Activated CD4-positive, alpha-beta T cell treated with anti-CD3 and anti-CD28 coated beads for 36 hours (primary cell): Measurements from ENCODE around the gene HTRA2. TPM values are rescaled to one million over a fixed set of nuclear protein-coding genes. Genes with fewer than 3 reads are reported as not detected.

Experiments used
- ATAC-seq: fragments of 200-7000 bp; cut with Tn5 transposase; one replicate; pipeline ENCODE4 v1.10.0; 2021; ENCODE audit warnings: mild to moderate bottlenecking, moderate library complexity
- CTCF ChIA-PET: fragments of 350-600 bp; sonication (Branson Sonifier 250); formaldehyde crosslinking; loops from one replicate; lab custom pipeline; 2021; ENCODE audit warnings: antibody characterized with exemption; lab: Charles Lee
- POLR2A ChIA-PET: fragments of 350-600 bp; sonication (Branson Sonifier 250); formaldehyde crosslinking; loops from one replicate; lab custom pipeline; 2021; ENCODE audit warnings: antibody characterized with exemption, inconsistent platforms; lab: Charles Lee
- DNase-seq: peaks from one replicate; pipeline ENCODE4 v3.0.0-alpha.2; 2020
- H3K27ac Mint-ChIP-seq: one replicate; pipeline ENCODE4 v1.8.0; 2021; ENCODE audit warnings: mixed read lengths
- H3K27me3 Mint-ChIP-seq: one replicate; pipeline ENCODE4 v1.8.0; 2021; ENCODE audit warnings: mixed read lengths
- H3K36me3 Mint-ChIP-seq: one replicate; pipeline ENCODE4 v1.8.0; 2021; ENCODE audit warnings: low read depth, mixed read lengths
- H3K4me1 Mint-ChIP-seq: one replicate; pipeline ENCODE4 v1.8.0; 2021; ENCODE audit warnings: mixed read lengths
- H3K4me3 Mint-ChIP-seq: one replicate; pipeline ENCODE4 v1.8.0; 2021; ENCODE audit warnings: mild to moderate bottlenecking, moderate library complexity, mixed read lengths
- H3K9me3 Mint-ChIP-seq: one replicate; pipeline ENCODE4 v1.8.0; 2021; ENCODE audit warnings: low read depth, mixed read lengths
- intact Hi-C, 2 experiments: fragments of 100-400 bp; cut with DNase I in 1 of 2; cut with micrococcal nuclease in 1 of 2; formaldehyde crosslinking; loops; one replicate each; pipeline versions ENCODE4 v1.14.2 to v1.15.1; 2022 to 2024; cut with DNase I, micrococcal nuclease
- total RNA-seq, 2 experiments: library from RNA; stranded (reverse); gene quantifications; one replicate each; pipeline ENCODE4 v1.2.3, GENCODE V29; 2021

The HTRA2 gene
- total RNA-seq, 2 experiments from 2014 or later, result 43.5 to 47.7 TPM

- peak; percentile 65 for ATAC-seq
- no peak overlapping the region for H3K4me3 Mint-ChIP-seq
- no peaks in the 10 kb centered on the region for H3K36me3 Mint-ChIP-seq
- ChIA-PET CTCF (interaction anchor here (0.6 to 3.3 kb wide), 8 partner anchors 9 to 286 kb away, joined by 3 to 10 read pairs (median 4); no protein-coding TSS in a partner anchor), POLR2A (interaction anchor here (0.6 to 1.3 kb wide), 5 partner anchors 9 to 69 kb away, joined by 3 to 5 read pairs (median 3); no protein-coding TSS in a partner anchor)
- peak overlapping the region; percentile 78 for H3K27ac Mint-ChIP-seq
- peaks cover 32% of the 10 kb centered on the region for H3K4me1 Mint-ChIP-seq
- peaks cover 25% of the 10 kb centered on the region for H3K27me3 Mint-ChIP-seq
- intact Hi-C loops, result no loop called here
- H3K9me3 Mint-ChIP-seq, result no peaks in the 10 kb centered on the region
- no peak for DNase-seq
Observed at GRCh38 chr2:74566754-74567085, 37.0 kb downstream of the HTRA2 start.

- peaks cover 34% of the 10 kb centered on the region for H3K4me1 Mint-ChIP-seq
- H3K27ac Mint-ChIP-seq, result no peak overlapping the region
- no peak for ATAC-seq
- ChIA-PET CTCF (interaction anchor here (0.9 to 3.3 kb wide), 4 partner anchors 9 to 64 kb away, joined by 3 to 8 read pairs (median 6); no protein-coding TSS in a partner anchor), POLR2A (no interaction called here)
- intact Hi-C loops, result no loop called here
- H3K4me3 Mint-ChIP-seq, result no peak overlapping the region
- H3K9me3 Mint-ChIP-seq, result no peaks in the 10 kb centered on the region
- no peaks in the 10 kb centered on the region for H3K36me3 Mint-ChIP-seq
- DNase-seq, result no peak
- peaks cover 18% of the 10 kb centered on the region for H3K27me3 Mint-ChIP-seq
Observed at GRCh38 chr2:74567881-74568280, 38.1 kb downstream of the HTRA2 start.

DNA sequence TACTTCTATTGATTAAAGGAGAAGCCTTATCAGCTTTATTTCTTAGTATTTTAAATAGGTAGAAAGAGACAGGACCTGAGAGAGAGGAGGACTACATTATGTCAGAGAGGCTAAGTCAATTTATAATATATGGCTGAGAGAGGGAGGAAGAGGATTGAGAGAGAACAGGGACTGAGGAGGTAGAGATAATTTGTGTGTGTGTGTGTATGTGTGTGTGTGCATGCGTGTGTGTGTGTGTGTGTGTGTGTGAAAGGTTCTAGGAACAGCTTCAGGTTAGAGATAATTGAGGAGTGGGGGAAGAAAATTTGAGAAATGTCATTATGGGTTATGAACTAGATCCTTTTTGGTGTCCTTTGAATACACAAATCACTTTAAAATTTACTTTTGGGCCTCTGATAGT is 40.0 kb downstream of the HTRA2 start:
- POLR2A ChIA-PET, result no interaction called here
- Mint-ChIP-seq H3K4me1 (peaks cover 47% of the 10 kb centered on the region), H3K27me3 (peaks cover 7% of the 10 kb centered on the region), H3K27ac (no peak overlapping the region), H3K36me3 (no peaks in the 10 kb centered on the region), H3K9me3 (no peaks in the 10 kb centered on the region), H3K4me3 (no peak overlapping the region)
- intact Hi-C loops, result loop anchor here (2.0 kb wide), 2 partner anchors 15 kb away; partner anchors contain the start of gene DOK1 (in 1 of the 2)
- ATAC-seq, result no peak
- DNase-seq, result no peak
- CTCF ChIA-PET, result interaction anchor here (0.7 to 1.7 kb wide), 3 partner anchors 10 to 76 kb away, joined by 3 to 4 read pairs (median 3); no protein-coding TSS in a partner anchor

GRCh38 chr2:74571058-74571457 is 41.3 kb downstream of the HTRA2 start:
- ATAC-seq, result peak; percentile 84
- CTCF ChIA-PET, result interaction anchor here (0.9 to 1.7 kb wide), 2 partner anchors 9 to 21 kb away, joined by 3 read pairs; no protein-coding TSS in a partner anchor
- Mint-ChIP-seq H3K4me3 (no peak overlapping the region), H3K36me3 (no peaks in the 10 kb centered on the region), H3K27me3 (peaks cover 5% of the 10 kb centered on the region), H3K4me1 (peaks cover 44% of the 10 kb centered on the region), H3K27ac (no peak overlapping the region), H3K9me3 (no peaks in the 10 kb centered on the region)
- intact Hi-C loops, result loop anchor here (1.0 to 2.0 kb wide), 3 partner anchors 14 to 17 kb away; partner anchors contain the start of gene DOK1 (in 2 of the 2)
- POLR2A ChIA-PET, result interaction anchor here (0.7 kb wide), 1 partner anchor 20 kb away, joined by 3 read pairs; no protein-coding TSS in a partner anchor
- DNase-seq, result peak; percentile 51

DNA sequence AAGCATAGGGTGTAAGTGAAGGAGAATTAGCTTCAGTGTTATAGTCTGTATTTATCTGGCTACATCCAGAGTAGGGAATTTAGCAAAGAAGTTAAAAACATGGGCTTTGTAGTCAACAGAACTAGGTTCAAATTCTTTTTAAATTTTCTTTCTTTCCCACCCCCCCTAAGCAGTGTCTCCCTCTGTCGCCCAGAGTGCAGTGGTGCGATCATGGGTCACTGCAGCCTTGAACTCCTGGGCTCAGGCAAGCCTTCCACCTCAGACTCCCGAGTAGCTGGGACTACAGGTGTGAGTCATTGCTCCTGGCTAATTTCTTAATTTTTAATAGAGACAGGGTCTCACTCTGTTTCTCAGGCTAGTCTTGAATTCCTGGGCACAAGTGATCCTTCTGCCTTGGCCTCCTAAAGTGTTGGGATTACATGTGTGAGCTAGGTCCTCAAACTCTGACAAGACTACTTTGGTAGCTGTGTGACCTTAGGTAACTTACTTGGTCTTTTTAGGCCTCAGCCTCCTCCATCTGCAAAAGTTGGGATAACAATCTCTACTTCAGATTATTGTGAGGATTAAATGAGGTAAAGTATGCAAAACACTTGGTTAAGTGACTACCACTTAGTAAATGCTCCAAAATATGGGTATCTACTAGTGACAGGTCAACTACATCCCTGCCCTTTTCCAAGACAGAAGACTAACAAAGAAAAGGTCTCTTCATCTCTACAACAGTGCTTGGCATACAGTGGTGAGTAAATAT is 42.6 kb downstream of the HTRA2 start:
- Mint-ChIP-seq H3K4me1 (peaks cover 37% of the 10 kb centered on the region), H3K27ac (no peak overlapping the region), H3K36me3 (no peaks in the 10 kb centered on the region), H3K27me3 (peaks cover 5% of the 10 kb centered on the region), H3K4me3 (no peak overlapping the region), H3K9me3 (no peaks in the 10 kb centered on the region)
- no peak for ATAC-seq
- no peak for DNase-seq
- POLR2A ChIA-PET, result no interaction called here
- intact Hi-C loops, result no loop called here
- CTCF ChIA-PET, result interaction anchor here (0.6 to 0.7 kb wide), 2 partner anchors 12 to 18 kb away, joined by 3 to 4 read pairs; no protein-coding TSS in a partner anchor

GRCh38 chr2:74573747-74574562 is 44.2 kb downstream of the HTRA2 start:
- POLR2A ChIA-PET, result interaction anchor here (0.7 kb wide), 1 partner anchor 1274 kb away, joined by 3 read pairs; no protein-coding TSS in a partner anchor
- Mint-ChIP-seq H3K27me3 (no peaks in the 10 kb centered on the region), H3K36me3 (no peaks in the 10 kb centered on the region), H3K27ac (peak overlapping the region; percentile 55), H3K9me3 (no peaks in the 10 kb centered on the region), H3K4me3 (peak overlapping the region; percentile 3), H3K4me1 (peaks cover 29% of the 10 kb centered on the region)
- intact Hi-C loops, result no loop called here
- CTCF ChIA-PET, result interaction anchor here (0.7 to 2.1 kb wide), 6 partner anchors 11 to 36 kb away, joined by 3 to 9 read pairs (median 3); no protein-coding TSS in a partner anchor
- ATAC-seq, result peak; percentile 49
- no peak for DNase-seq

DNA sequence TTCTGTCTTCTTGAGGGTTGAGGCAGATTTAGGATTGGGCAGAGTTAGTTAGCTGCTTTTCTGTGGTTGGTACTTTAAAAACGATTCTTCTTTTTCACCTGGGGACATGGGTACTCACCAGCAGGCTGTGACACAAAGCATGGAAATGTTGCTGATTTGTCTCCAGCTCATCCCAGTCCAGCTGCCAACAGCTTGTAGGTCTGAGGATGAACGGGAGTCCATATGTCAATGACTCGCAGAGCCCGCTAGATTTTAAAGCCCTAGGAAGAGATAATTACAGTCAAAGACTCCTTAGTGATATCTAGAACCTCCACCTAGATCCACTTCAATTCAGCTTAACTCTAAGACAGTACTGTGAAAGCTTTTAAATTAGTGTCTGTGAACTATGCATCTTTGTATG is 45.6 kb downstream of the HTRA2 start:
- ATAC-seq (no peak), DNase-seq (no peak)
- CTCF ChIA-PET, result interaction anchor here (0.6 to 2.1 kb wide), 6 partner anchors 8 to 94 kb away, joined by 3 to 9 read pairs (median 3); partner anchors contain the start of gene AUP1
- Mint-ChIP-seq H3K36me3 (no peaks in the 10 kb centered on the region), H3K27me3 (no peaks in the 10 kb centered on the region), H3K4me3 (no peak overlapping the region), H3K4me1 (peaks cover 23% of the 10 kb centered on the region), H3K27ac (no peak overlapping the region), H3K9me3 (no peaks in the 10 kb centered on the region)
- intact Hi-C loops, result loop anchor here in 1 of 2 experiments (5.0 kb wide), 1 partner anchor 257 kb away; the partner anchor contains the start of gene HK2
- POLR2A ChIA-PET, result no interaction called here

- Mint-ChIP-seq H3K4me3 (no peak overlapping the region), H3K27ac (no peak overlapping the region), H3K9me3 (no peaks in the 10 kb centered on the region), H3K4me1 (peaks cover 23% of the 10 kb centered on the region), H3K36me3 (no peaks in the 10 kb centered on the region), H3K27me3 (peaks cover under 1% of the 10 kb centered on the region)
- ATAC-seq (no peak), DNase-seq (no peak)
- CTCF ChIA-PET, result interaction anchor here (1.0 to 2.9 kb wide), 3 partner anchors 9 to 11 kb away, joined by 3 to 18 read pairs (median 7); no protein-coding TSS in a partner anchor
- intact Hi-C loops, result loop anchor here in 1 of 2 experiments (5.0 kb wide), 1 partner anchor 256 kb away; the partner anchor contains the start of gene HK2
- POLR2A ChIA-PET, result interaction anchor here (0.6 kb wide), 2 partner anchors 25 to 105 kb away, joined by 3 to 4 read pairs; no protein-coding TSS in a partner anchor
Observed at GRCh38 chr2:74576211-74576862, 46.6 kb downstream of the HTRA2 start.

- Mint-ChIP-seq H3K36me3 (no peaks in the 10 kb centered on the region), H3K27me3 (peaks cover 1% of the 10 kb centered on the region), H3K9me3 (no peaks in the 10 kb centered on the region), H3K4me3 (no peak overlapping the region), H3K4me1 (peaks cover 23% of the 10 kb centered on the region), H3K27ac (no peak overlapping the region)
- intact Hi-C loops, result loop anchor here in 1 of 2 experiments (5.0 kb wide), 1 partner anchor 255 kb away; the partner anchor contains the start of gene HK2
- DNase-seq (no peak), ATAC-seq (no peak)
- ChIA-PET POLR2A (no interaction called here), CTCF (interaction anchor here (0.9 to 2.9 kb wide), 3 partner anchors 9 to 18 kb away, joined by 3 to 18 read pairs (median 3); no protein-coding TSS in a partner anchor)
Observed at GRCh38 chr2:74576863-74577229, 47.1 kb downstream of the HTRA2 start.

DNA sequence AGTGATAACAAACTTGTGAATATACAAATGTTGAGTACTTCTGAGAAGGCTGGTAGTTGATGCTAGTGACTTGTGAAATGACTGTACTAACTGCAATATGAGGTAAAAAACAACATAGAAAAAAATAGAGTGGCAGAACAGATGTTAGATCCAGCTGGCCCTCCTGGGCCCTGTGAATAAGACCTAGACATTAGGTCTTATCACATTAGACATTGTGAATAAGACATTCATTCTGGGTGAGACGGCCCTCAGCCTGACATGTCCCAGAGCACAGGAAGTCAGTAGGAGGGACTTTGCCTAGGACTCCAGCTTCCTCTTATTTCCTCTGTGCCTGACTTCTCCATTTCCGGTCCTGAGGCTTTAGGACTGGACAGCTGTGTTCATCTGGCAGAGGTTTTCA is 47.7 kb downstream of the HTRA2 start:
- H3K27me3 Mint-ChIP-seq, result peaks cover 1% of the 10 kb centered on the region
- ChIA-PET CTCF (interaction anchor here (0.9 to 2.9 kb wide), 3 partner anchors 9 to 20 kb away, joined by 3 to 18 read pairs (median 3); no protein-coding TSS in a partner anchor), POLR2A (no interaction called here)
- peak; percentile 37 for DNase-seq
- no peaks in the 10 kb centered on the region for H3K36me3 Mint-ChIP-seq
- intact Hi-C loops, result loop anchor here in 1 of 2 experiments (5.0 kb wide), 1 partner anchor 255 kb away; the partner anchor contains the start of gene HK2
- H3K27ac Mint-ChIP-seq, result peak overlapping the region; percentile 11
- no peak overlapping the region for H3K4me3 Mint-ChIP-seq
- peak; percentile 74 for ATAC-seq
- no peaks in the 10 kb centered on the region for H3K9me3 Mint-ChIP-seq
- H3K4me1 Mint-ChIP-seq, result peaks cover 22% of the 10 kb centered on the region
